AG04450 (cell line): ENCODE data around the gene CENPM. TPM values are rescaled to one million over a fixed set of nuclear protein-coding genes. Genes with fewer than 3 reads are reported as not detected.

Source experiments
- CTCF ChIA-PET: fragments of 300-600, 350-600 bp; formaldehyde crosslinking; extraction: SDS; loops from one replicate; lab custom pipeline; 2022; ENCODE audit warnings: antibody characterized with exemption, inconsistent platforms; lab: Charles Lee
- POLR2A ChIA-PET: fragments of 350-600 bp; formaldehyde crosslinking; extraction: SDS; loops from one replicate; lab custom pipeline; 2021; ENCODE audit warnings: antibody characterized with exemption, inconsistent platforms; lab: Yijun Ruan, JAX
- DNase-seq: peaks from one replicate; pipeline ENCODE4 v3.0.0-alpha.2; 2011; ENCODE audit warnings: low read depth, low spot score
- H3K27ac ChIP-seq: one replicate; pipeline ENCODE4 v1.5.1; 2012; ENCODE audit warnings: low read depth, low read length, control low read depth
- H3K27me3 ChIP-seq: one replicate; pipeline ENCODE4 v1.6.0; 2012; ENCODE audit warnings: low read length; ENCODE audit not compliant: control insufficient read depth, insufficient read depth
- H3K4me3 ChIP-seq: 2 replicates; pipeline ENCODE4 v1.5.1; 2011; ENCODE audit warnings: mild to moderate bottlenecking, low read depth, low read length, control low read depth
- H3K9me3 ChIP-seq: 2 replicates; pipeline ENCODE4 v1.5.1; 2012; ENCODE audit warnings: low read length; ENCODE audit not compliant: control insufficient read depth, insufficient read depth
- CTCF ChIP-seq: IDR thresholded peaks from 2 replicates; pipeline ENCODE4 v1.5.1; 2011; ENCODE audit warnings: low read depth, low read length, control low read depth, inconsistent platforms
- polyA plus RNA-seq: library from polyadenylated mRNA; depleted of rRNA; stranded (reverse); fragments of >200 nt; gene quantifications from 2 replicates; pipeline ENCODE4 v1.2.3, GENCODE V29; 2011

CENPM gene
- polyA plus RNA-seq, 1 experiment, result 5.1 TPM

- Histone ChIP-seq H3K4me3 (no peak overlapping the region), H3K9me3 (no peaks in the 10 kb centered on the region), H3K27me3 (peaks cover 3% of the 10 kb centered on the region), H3K27ac (no peak overlapping the region)
- no peak for DNase-seq
- no peak for TF ChIP-seq CTCF
- POLR2A ChIA-PET, result no interaction called here
- CTCF ChIA-PET, result no interaction called here
Observed at GRCh38 chr22:41989246-41989645, 42.3 kb upstream of the CENPM start.

GRCh38 chr22:41987276-41987675, 40.3 kb upstream of the CENPM start:
- POLR2A ChIA-PET, result no interaction called here
- no peak for DNase-seq
- no peak overlapping the region for H3K27ac ChIP-seq
- TF ChIP-seq CTCF, result no peak
- H3K9me3 ChIP-seq, result no peaks in the 10 kb centered on the region
- no peak overlapping the region for H3K4me3 ChIP-seq
- H3K27me3 ChIP-seq, result peaks cover 9% of the 10 kb centered on the region
- CTCF ChIA-PET, result no interaction called here

- TF ChIP-seq CTCF, result no peak
- H3K27me3 ChIP-seq, result peaks cover 13% of the 10 kb centered on the region
- no peak for DNase-seq
- no peak overlapping the region for H3K27ac ChIP-seq
- POLR2A ChIA-PET, result no interaction called here
- CTCF ChIA-PET, result no interaction called here
- no peaks in the 10 kb centered on the region; the same call in 1 of the 2 replicates for H3K9me3 ChIP-seq
- no peak overlapping the region for H3K4me3 ChIP-seq
Observed at GRCh38 chr22:41983513-41984405, 36.8 kb upstream of the CENPM start.

- ChIA-PET CTCF (interaction anchor here (0.6 kb wide), 2 partner anchors 24 to 108 kb away, joined by 3 to 4 read pairs; no protein-coding TSS in a partner anchor), POLR2A (no interaction called here)
- no peak overlapping the region for H3K4me3 ChIP-seq
- H3K27ac ChIP-seq, result no peak overlapping the region
- H3K9me3 ChIP-seq, result no peaks in the 10 kb centered on the region; the same call in 1 of the 2 replicates
- no peak for DNase-seq
- no peak for TF ChIP-seq CTCF
- peaks cover 21% of the 10 kb centered on the region for H3K27me3 ChIP-seq
Observed at GRCh38 chr22:41982865-41983264, 35.9 kb upstream of the CENPM start.
